DND-41 (cell line): ENCODE results near the gene ANK3.

Experiments used
- EZH2 ChIP-seq: IDR thresholded peaks from 3 replicates; pipeline ENCODE4 v1.6.1; 2012; ENCODE audit warnings: borderline replicate concordance, low read depth, mild to moderate bottlenecking, moderate library complexity, low read length, inconsistent platforms; ENCODE audit not compliant: severe bottlenecking
- TF ChIP-seq, protein P1 (sequence below): IDR thresholded peaks from 2 replicates; pipeline ENCODE4 v1.5.1; 2012; ENCODE audit warnings: borderline replicate concordance, low read length, moderate library complexity, mild to moderate bottlenecking; ENCODE audit not compliant: poor library complexity, severe bottlenecking; ENCODE audit errors: extremely low read depth

DNA sequence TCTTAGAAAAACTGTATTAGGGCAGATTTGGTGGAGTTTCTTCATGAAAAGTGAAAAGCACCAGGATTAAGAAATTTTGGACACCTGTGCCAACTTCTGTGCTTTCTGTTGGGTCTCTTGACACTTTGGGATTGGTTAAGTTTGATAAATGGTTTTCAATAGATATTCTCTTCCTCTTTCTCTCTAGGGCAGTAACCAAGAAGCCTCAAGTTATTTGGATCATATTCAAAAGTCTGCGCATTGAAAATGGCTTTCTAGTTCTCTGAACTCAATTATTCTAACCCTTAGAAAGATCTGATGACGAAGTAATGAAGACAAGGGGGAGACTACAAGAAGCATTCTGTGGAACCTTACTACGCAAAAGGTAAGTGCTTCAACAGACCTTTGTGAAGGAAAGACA lies 339.3 kb downstream of the ANK3 start:
- TF ChIP-seq, protein P1, sequence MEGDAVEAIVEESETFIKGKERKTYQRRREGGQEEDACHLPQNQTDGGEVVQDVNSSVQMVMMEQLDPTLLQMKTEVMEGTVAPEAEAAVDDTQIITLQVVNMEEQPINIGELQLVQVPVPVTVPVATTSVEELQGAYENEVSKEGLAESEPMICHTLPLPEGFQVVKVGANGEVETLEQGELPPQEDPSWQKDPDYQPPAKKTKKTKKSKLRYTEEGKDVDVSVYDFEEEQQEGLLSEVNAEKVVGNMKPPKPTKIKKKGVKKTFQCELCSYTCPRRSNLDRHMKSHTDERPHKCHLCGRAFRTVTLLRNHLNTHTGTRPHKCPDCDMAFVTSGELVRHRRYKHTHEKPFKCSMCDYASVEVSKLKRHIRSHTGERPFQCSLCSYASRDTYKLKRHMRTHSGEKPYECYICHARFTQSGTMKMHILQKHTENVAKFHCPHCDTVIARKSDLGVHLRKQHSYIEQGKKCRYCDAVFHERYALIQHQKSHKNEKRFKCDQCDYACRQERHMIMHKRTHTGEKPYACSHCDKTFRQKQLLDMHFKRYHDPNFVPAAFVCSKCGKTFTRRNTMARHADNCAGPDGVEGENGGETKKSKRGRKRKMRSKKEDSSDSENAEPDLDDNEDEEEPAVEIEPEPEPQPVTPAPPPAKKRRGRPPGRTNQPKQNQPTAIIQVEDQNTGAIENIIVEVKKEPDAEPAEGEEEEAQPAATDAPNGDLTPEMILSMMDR, result no peak
- no peak for TF ChIP-seq EZH2
